Measurements from ENCODE around the gene IQCE. TPM values are rescaled to one million over a fixed set of nuclear protein-coding genes. Genes with fewer than 3 reads are reported as not detected.

The IQCE gene
- total and polyA plus RNA-seq, 9 donors: 4.4 to 19.2 (median 13.3) TPM

DNA sequence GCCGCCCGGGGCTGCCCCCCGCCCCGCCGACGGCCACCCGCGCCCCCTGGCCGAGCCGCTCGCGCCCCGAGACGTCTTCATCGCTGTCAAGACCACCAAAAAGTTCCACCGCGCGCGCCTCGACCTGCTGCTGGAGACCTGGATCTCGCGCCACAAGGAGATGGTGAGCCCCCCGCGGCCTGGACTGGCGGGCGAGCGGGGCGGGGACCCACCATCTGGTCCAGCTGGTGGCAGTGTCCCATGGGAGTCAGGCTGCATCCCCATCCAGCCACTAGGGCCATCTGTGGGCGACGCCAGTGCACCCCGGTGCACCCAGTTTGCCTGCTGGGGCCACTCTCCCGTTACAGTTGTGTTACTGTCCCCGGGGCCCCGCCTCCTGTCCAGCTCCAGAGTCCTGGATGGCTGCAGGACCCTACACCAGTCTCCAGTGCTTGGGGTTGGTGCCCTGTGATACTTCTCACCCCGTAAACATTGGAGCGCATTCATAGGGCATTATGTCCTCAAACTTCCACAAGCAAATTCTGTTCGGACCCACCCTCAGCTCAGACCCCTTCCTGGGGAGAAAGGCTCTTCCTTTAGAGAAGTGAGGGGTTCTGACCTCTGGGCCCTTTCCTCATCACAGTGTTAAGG is 38.5 kb upstream of the IQCE start:
- H3K4me3 ChIP-seq: peak overlapping the region; percentile 35
- no peaks in the 10 kb centered on the region for H3K27me3 ChIP-seq

DNA sequence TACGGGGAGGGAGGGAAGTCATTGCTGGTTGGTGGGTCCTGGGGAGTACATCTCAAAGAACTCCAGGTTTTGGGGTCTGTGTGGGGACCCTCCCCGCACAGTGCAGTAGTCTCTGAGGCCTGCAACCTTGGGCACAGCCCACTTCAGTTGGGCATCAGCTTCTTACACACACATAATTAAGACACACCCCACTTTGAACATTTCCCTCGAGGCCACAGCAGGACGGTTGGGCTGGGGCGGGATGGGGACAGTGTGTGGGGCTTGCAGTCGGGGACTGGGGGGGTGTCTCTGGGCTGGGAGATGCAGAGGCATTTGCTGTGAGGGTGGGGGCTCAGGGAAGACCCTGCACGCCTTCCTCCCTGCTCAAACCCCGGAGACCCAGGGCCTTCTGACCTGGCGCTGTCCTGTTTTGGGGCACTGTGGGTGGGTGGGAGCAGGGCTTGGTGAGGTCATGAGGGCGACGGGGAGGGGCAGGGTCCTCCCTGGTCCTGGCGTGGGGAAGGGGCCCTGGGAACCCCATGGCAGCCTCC is 38.0 kb upstream of the IQCE start:
- intact Hi-C loops (cut with DNase I): no loop called here
- TF ChIP-seq, protein P1, sequence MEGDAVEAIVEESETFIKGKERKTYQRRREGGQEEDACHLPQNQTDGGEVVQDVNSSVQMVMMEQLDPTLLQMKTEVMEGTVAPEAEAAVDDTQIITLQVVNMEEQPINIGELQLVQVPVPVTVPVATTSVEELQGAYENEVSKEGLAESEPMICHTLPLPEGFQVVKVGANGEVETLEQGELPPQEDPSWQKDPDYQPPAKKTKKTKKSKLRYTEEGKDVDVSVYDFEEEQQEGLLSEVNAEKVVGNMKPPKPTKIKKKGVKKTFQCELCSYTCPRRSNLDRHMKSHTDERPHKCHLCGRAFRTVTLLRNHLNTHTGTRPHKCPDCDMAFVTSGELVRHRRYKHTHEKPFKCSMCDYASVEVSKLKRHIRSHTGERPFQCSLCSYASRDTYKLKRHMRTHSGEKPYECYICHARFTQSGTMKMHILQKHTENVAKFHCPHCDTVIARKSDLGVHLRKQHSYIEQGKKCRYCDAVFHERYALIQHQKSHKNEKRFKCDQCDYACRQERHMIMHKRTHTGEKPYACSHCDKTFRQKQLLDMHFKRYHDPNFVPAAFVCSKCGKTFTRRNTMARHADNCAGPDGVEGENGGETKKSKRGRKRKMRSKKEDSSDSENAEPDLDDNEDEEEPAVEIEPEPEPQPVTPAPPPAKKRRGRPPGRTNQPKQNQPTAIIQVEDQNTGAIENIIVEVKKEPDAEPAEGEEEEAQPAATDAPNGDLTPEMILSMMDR (IDR thresholded peaks at IDR 0.05): no peak
- TF ChIP-seq POLR2A (IDR thresholded peaks at IDR 0.05): no peak
- no peak for TF ChIP-seq EP300 (IDR thresholded peaks at IDR 0.05)
- peak overlapping the region; percentile 35 for H3K4me3 ChIP-seq
- H3K9me3 ChIP-seq: no peaks in the 10 kb centered on the region
- no peaks in the 10 kb centered on the region for H3K27me3 ChIP-seq
- H3K4me1 ChIP-seq (ENCODE audit: insufficient read depth): peaks cover 9% of the 10 kb centered on the region
- 37 to 49% (median 46%) methylated on average over 12 of the region's 12 CpGs for WGBS, 3 donors
- no peaks in the 10 kb centered on the region for H3K36me3 ChIP-seq
- no peak for DNase-seq
- no peak overlapping the region for H3K27ac ChIP-seq

More for the DNA sequence above, 38.5 kb upstream of the IQCE start:
- Histone ChIP-seq H3K9me3 (no peaks in the 10 kb centered on the region), H3K4me1 (ENCODE audit: insufficient read depth) (peaks cover 9% of the 10 kb centered on the region), H3K36me3 (no peaks in the 10 kb centered on the region), H3K27ac (no peak overlapping the region)
- 8 to 11% (median 10%) methylated on average over 17 to 37 of the region's 37 CpGs for WGBS, 3 donors
- TF ChIP-seq, protein P1 (IDR thresholded peaks at IDR 0.05): no peak
- no peak for TF ChIP-seq POLR2A (IDR thresholded peaks at IDR 0.05)
- intact Hi-C loops (cut with DNase I): no loop called here
- no peak for DNase-seq

DNA sequence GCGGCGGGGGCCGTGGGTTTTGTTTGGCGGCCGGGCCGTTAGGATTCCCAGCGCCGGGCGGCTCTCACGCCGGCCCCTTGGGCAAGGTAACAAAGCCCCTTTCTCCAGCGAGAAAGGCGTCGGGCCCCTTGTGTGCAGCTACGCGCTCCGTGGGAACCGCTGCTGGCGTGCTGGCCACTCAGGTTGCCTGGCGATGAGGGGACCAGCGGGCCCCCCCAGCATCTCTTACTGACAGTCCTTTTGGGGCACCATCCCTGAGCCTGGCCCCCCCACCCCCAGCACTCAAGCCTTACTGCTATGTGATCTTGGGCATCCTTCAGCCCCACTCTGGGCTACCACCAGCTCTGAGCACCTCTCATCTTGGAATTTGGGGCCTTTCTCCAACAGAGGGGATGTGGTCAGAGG is 37.4 kb upstream of the IQCE start:
- Histone ChIP-seq H3K27me3 (no peaks in the 10 kb centered on the region), H3K9me3 (no peaks in the 10 kb centered on the region), H3K27ac (no peak overlapping the region), H3K4me1 (ENCODE audit: insufficient read depth) (peaks cover 9% of the 10 kb centered on the region), H3K4me3 (no peak overlapping the region), H3K36me3 (no peaks in the 10 kb centered on the region)
- intact Hi-C loops (cut with DNase I): no loop called here
- WGBS, 3 donors: 38 to 49% (median 43%) methylated on average over 19 to 21 of the region's 21 CpGs
- no peak for DNase-seq
- TF ChIP-seq, protein P1 (IDR thresholded peaks at IDR 0.05): no peak
- TF ChIP-seq POLR2A (IDR thresholded peaks at IDR 0.05) (no peak), EP300 (IDR thresholded peaks at IDR 0.05) (no peak)

DNA sequence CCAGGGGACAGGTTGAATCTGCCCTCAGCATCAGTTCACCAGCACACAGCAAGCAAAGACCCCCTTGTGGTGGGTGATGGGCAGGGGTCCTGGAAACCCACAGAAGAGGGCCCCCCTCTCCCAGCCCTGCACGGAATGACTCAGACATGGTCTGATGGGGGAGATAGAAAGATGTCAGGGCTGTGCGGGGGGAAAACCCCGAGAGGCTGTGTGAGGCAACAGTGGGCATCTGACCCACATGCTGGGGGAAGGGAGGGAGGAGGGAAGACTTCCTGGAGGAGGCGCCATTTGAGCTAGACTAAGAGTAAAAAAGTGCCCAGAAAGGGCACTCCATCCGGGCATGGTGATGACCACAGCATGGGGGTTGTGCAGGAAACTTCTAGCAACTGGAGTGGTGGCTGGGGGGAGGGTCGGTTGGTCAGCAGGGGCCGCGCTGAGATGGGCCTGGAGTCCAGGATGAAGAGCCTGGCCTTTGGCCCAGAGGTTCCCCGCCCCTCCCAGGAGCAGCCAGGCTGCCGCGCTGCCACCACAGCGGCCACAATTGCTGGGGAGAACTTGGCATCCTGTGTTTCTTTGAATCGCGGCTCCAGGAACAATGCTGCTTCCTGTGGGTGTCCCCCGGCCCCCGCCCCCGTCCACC is 36.7 kb upstream of the IQCE start:
- no peaks in the 10 kb centered on the region for H3K9me3 ChIP-seq
- H3K27me3 ChIP-seq: no peaks in the 10 kb centered on the region
- no peak for DNase-seq
- intact Hi-C loops (cut with DNase I): no loop called here
- no peaks in the 10 kb centered on the region for H3K36me3 ChIP-seq
- no peak overlapping the region for H3K4me3 ChIP-seq
- peaks cover 9% of the 10 kb centered on the region for H3K4me1 ChIP-seq (ENCODE audit: insufficient read depth)
- no peak overlapping the region for H3K27ac ChIP-seq
- WGBS, 3 donors: 34 to 38% (median 36%) methylated on average over 13 to 17 of the region's 17 CpGs
- TF ChIP-seq, protein P1 (IDR thresholded peaks at IDR 0.05): no peak
- TF ChIP-seq EP300 (IDR thresholded peaks at IDR 0.05) (no peak), POLR2A (IDR thresholded peaks at IDR 0.05) (no peak)

Measured in ovary (tissue), 9 donors.